DND-41 (cell line): ENCODE results near the gene OSR1.

Source experiments
- ATAC-seq: fragments of 200-7000 bp; cut with Tn5 transposase; 3 replicates; pipeline ENCODE4 v1.9.1; 2021; ENCODE audit warnings: low read depth; ENCODE audit not compliant: insufficient read depth
- DNase-seq: peaks from one replicate; pipeline ENCODE4 v3.0.0-alpha.2; 2020
- H2AFZ ChIP-seq: 2 replicates; pipeline ENCODE4 v1.6.0; 2012; ENCODE audit warnings: low read depth, low read length
- H3K27ac ChIP-seq: 2 replicates; pipeline ENCODE4 v1.5.1; 2012; ENCODE audit warnings: low read length, inconsistent platforms
- H3K27me3 ChIP-seq: fragments of 200-600 bp; sonication (generic); 2 replicates; pipeline ENCODE4 v1.6.0; 2012; ENCODE audit warnings: low read length, mild to moderate bottlenecking, inconsistent platforms; ENCODE audit not compliant: insufficient read depth, poor library complexity
- H3K36me3 ChIP-seq: 2 replicates; pipeline ENCODE4 v1.5.1; 2012; ENCODE audit warnings: low read length, inconsistent platforms; ENCODE audit not compliant: insufficient read depth
- H3K4me1 ChIP-seq: 2 replicates; pipeline ENCODE4 v1.5.1; 2012; ENCODE audit warnings: mild to moderate bottlenecking, low read length; ENCODE audit not compliant: insufficient read depth
- H3K4me2 ChIP-seq: 2 replicates; pipeline ENCODE4 v1.6.0; 2012; ENCODE audit warnings: mild to moderate bottlenecking, moderate library complexity, low read length, inconsistent platforms; ENCODE audit not compliant: insufficient read depth
- H3K4me3 ChIP-seq, 2 experiments: fragments of 200-600 bp in 1 of 2; shearing (Covaris generic) in 1 of 2; 2 replicates each; pipeline ENCODE4 v1.5.1; 2012 to 2016; ENCODE audit warnings: inconsistent platforms in 2 of 2, low read length in 2 of 2, mild to moderate bottlenecking in 2 of 2, low read depth in 1 of 2, moderate library complexity in 1 of 2
- H3K79me2 ChIP-seq: 2 replicates; pipeline ENCODE4 v1.6.0; 2012; ENCODE audit warnings: low read length, inconsistent platforms; ENCODE audit not compliant: insufficient read depth
- H3K9ac ChIP-seq: 2 replicates; pipeline ENCODE4 v1.6.0; 2012; ENCODE audit warnings: low read depth, mild to moderate bottlenecking, inconsistent platforms, low read length, moderate library complexity
- H3K9me3 ChIP-seq: 2 replicates; pipeline ENCODE4 v1.5.1; 2012; ENCODE audit warnings: low read length, moderate library complexity, mild to moderate bottlenecking, inconsistent platforms; ENCODE audit not compliant: insufficient read depth, severe bottlenecking
- H4K20me1 ChIP-seq: 2 replicates; pipeline ENCODE4 v1.6.0; 2012; ENCODE audit warnings: low read length; ENCODE audit not compliant: insufficient read depth
- CTCF ChIP-seq: IDR thresholded peaks from 2 replicates; pipeline ENCODE4 v1.5.1; 2012; ENCODE audit warnings: borderline replicate concordance, low read length, moderate library complexity, mild to moderate bottlenecking; ENCODE audit not compliant: poor library complexity, severe bottlenecking; ENCODE audit errors: extremely low read depth
- EZH2 ChIP-seq: IDR thresholded peaks from 3 replicates; pipeline ENCODE4 v1.6.1; 2012; ENCODE audit warnings: borderline replicate concordance, low read depth, mild to moderate bottlenecking, moderate library complexity, low read length, inconsistent platforms; ENCODE audit not compliant: severe bottlenecking

The OSR1 gene

GRCh38 chr2:19380532-19380931, 22.1 kb upstream of the OSR1 start:
- H2AFZ ChIP-seq: no peak overlapping the region
- H4K20me1 ChIP-seq: no peaks in the 10 kb centered on the region
- H3K4me3 ChIP-seq: no peak overlapping the region
- H3K27me3 ChIP-seq: peaks cover 8% of the 10 kb centered on the region
- TF ChIP-seq CTCF (no peak), EZH2 (no peak)
- no peaks in the 10 kb centered on the region for H3K4me1 ChIP-seq
- H3K36me3 ChIP-seq: no peaks in the 10 kb centered on the region
- no peaks in the 10 kb centered on the region for H3K79me2 ChIP-seq
- H3K9ac ChIP-seq: no peak overlapping the region
- H3K4me2 ChIP-seq: no peak overlapping the region
- DNase-seq: no peak
- no peak overlapping the region for H3K27ac ChIP-seq
- ATAC-seq: no peak
- H3K9me3 ChIP-seq: no peaks in the 10 kb centered on the region

GRCh38 chr2:19378939-19379338, 20.5 kb upstream of the OSR1 start:
- Histone ChIP-seq H3K9ac (no peak overlapping the region), H3K27me3 (peaks cover 8% of the 10 kb centered on the region), H3K4me1 (no peaks in the 10 kb centered on the region), H3K4me3 (no peak overlapping the region), H3K27ac (no peak overlapping the region), H3K79me2 (no peaks in the 10 kb centered on the region), H3K36me3 (no peaks in the 10 kb centered on the region), H3K4me2 (no peak overlapping the region), H4K20me1 (no peaks in the 10 kb centered on the region), H3K9me3 (no peaks in the 10 kb centered on the region), H2AFZ (no peak overlapping the region)
- ATAC-seq (no peak), DNase-seq (no peak)
- TF ChIP-seq CTCF: no peak

- no peak overlapping the region for H2AFZ ChIP-seq
- TF ChIP-seq CTCF (no peak), EZH2 (no peak)
- no peak for ATAC-seq
Observed at GRCh38 chr2:19377717-19378116, 19.3 kb upstream of the OSR1 start.

GRCh38 chr2:19373352-19373751, 14.9 kb upstream of the OSR1 start:
- no peaks in the 10 kb centered on the region for H3K79me2 ChIP-seq
- ATAC-seq (no peak), DNase-seq (no peak)
- no peak overlapping the region for H3K9ac ChIP-seq
- peaks cover 5% of the 10 kb centered on the region for H3K27me3 ChIP-seq
- no peak overlapping the region for H3K27ac ChIP-seq
- H3K4me2 ChIP-seq: no peak overlapping the region
- no peaks in the 10 kb centered on the region for H3K36me3 ChIP-seq
- H4K20me1 ChIP-seq: no peaks in the 10 kb centered on the region
- H3K4me3 ChIP-seq: no peak overlapping the region
- H3K4me1 ChIP-seq: no peaks in the 10 kb centered on the region
- H2AFZ ChIP-seq: no peak overlapping the region
- no peak for TF ChIP-seq CTCF
- no peak for TF ChIP-seq EZH2
- H3K9me3 ChIP-seq: no peaks in the 10 kb centered on the region

More at GRCh38 chr2:19377717-19378116, 19.3 kb upstream of the OSR1 start:
- H3K36me3 ChIP-seq: no peaks in the 10 kb centered on the region
- H3K4me2 ChIP-seq: no peak overlapping the region
- no peak for DNase-seq
- H3K9me3 ChIP-seq: no peaks in the 10 kb centered on the region
- H3K4me3 ChIP-seq: no peak overlapping the region
- H3K27ac ChIP-seq: no peak overlapping the region
- H3K4me1 ChIP-seq: no peaks in the 10 kb centered on the region
- no peak overlapping the region for H3K9ac ChIP-seq
- peaks cover 8% of the 10 kb centered on the region for H3K27me3 ChIP-seq
- no peaks in the 10 kb centered on the region for H3K79me2 ChIP-seq
- H4K20me1 ChIP-seq: no peaks in the 10 kb centered on the region
